HepG2 (cell line): Measurements from ENCODE around the gene PRSS3. TPM values are rescaled to one million over a fixed set of nuclear protein-coding genes. Genes with fewer than 3 reads are reported as not detected.

Source experiments
- AKAP8 ChIP-seq: sonication (generic); formaldehyde crosslinking; IDR thresholded peaks from 2 replicates; pipeline ENCODE4 v1.5.1; 2020; ENCODE audit warnings: mild to moderate bottlenecking, missing genetic modification reagents
- CBFB ChIP-seq: sonication (generic); formaldehyde crosslinking; IDR thresholded peaks from 2 replicates; pipeline ENCODE4 v1.4.0; 2020; ENCODE audit warnings: missing genetic modification reagents
- HNF4A ChIP-seq: sonication (generic); formaldehyde crosslinking; IDR thresholded peaks from 2 replicates; pipeline ENCODE4 v1.4.0; 2020; ENCODE audit warnings: missing genetic modification reagents
- HNRNPUL1 ChIP-seq: fragments of 200-400 bp; formaldehyde crosslinking; IDR thresholded peaks from 2 replicates; pipeline ENCODE4 v1.6.1; 2017; ENCODE audit warnings: low read depth, mild to moderate bottlenecking, low read length, moderate library complexity
- RBM39 ChIP-seq: fragments of 200-400 bp; formaldehyde crosslinking; IDR thresholded peaks from one replicate; pipeline ENCODE4 v1.6.1; 2018; ENCODE audit warnings: antibody characterized with exemption, mild to moderate bottlenecking, low read depth, low read length; ENCODE audit not compliant: poor library complexity, severe bottlenecking
- SRSF9 ChIP-seq: fragments of 200-400 bp; formaldehyde crosslinking; IDR thresholded peaks from 2 replicates; pipeline ENCODE4 v1.6.1; 2018; ENCODE audit warnings: borderline replicate concordance, mild to moderate bottlenecking, low read depth, low read length; ENCODE audit not compliant: insufficient read depth, poor library complexity, severe bottlenecking
- TARDBP ChIP-seq: sonication (generic); formaldehyde crosslinking; IDR thresholded peaks from 2 replicates; pipeline ENCODE4 v1.8.0; 2022; ENCODE audit warnings: mild to moderate bottlenecking, missing genetic modification reagents
- TBX3 ChIP-seq: fragments of 450-650 bp; IDR thresholded peaks from 2 replicates; pipeline ENCODE4 v1.6.1; 2017; ENCODE audit warnings: antibody characterized with exemption, mild to moderate bottlenecking, inconsistent platforms, borderline replicate concordance
- ZFP90 ChIP-seq: sonication (generic); formaldehyde crosslinking; IDR thresholded peaks from 2 replicates; pipeline ENCODE4 v1.8.0; 2022; ENCODE audit warnings: missing genetic modification reagents, mild to moderate bottlenecking, inconsistent platforms, borderline replicate concordance
- ZMYM2 ChIP-seq: sonication (generic); formaldehyde crosslinking; IDR thresholded peaks from 2 replicates; pipeline ENCODE4 v1.8.0; 2022; ENCODE audit warnings: mild to moderate bottlenecking, missing genetic modification reagents
- ZNF383 ChIP-seq: sonication (generic); formaldehyde crosslinking; IDR thresholded peaks from 2 replicates; pipeline ENCODE4 v1.4.0; 2020; ENCODE audit warnings: missing genetic modification reagents, mild to moderate bottlenecking, borderline replicate concordance
- ZNF547 ChIP-seq: sonication (generic); formaldehyde crosslinking; IDR thresholded peaks from 2 replicates; pipeline ENCODE4 v1.5.1; 2020; ENCODE audit warnings: mild to moderate bottlenecking, missing genetic modification reagents
- ZNF598 ChIP-seq: sonication (generic); formaldehyde crosslinking; IDR thresholded peaks from 2 replicates; pipeline ENCODE4 v1.5.1; 2020; ENCODE audit warnings: mild to moderate bottlenecking, missing genetic modification reagents, borderline replicate concordance
- ZNF672 ChIP-seq: sonication (generic); formaldehyde crosslinking; IDR thresholded peaks from 2 replicates; pipeline ENCODE4 v1.8.1; 2022; ENCODE audit warnings: missing genetic modification reagents
- ZSCAN20 ChIP-seq: sonication (generic); formaldehyde crosslinking; IDR thresholded peaks from 2 replicates; pipeline ENCODE4 v1.4.0; 2020; ENCODE audit warnings: missing genetic modification reagents, mild to moderate bottlenecking, borderline replicate concordance
- polyA plus RNA-seq, 8 experiments: library from polyadenylated mRNA; depleted of rRNA in 3 of 8; stranded (reverse) in 7 of 8; unstranded in 1 of 8; fragments of >200 nt; fragmentation: Illumina TruSeq in 4 of 8; extraction: Trizol in 4 of 8; gene quantifications; 2 replicates each; pipeline versions ENCODE4 v1.2.1 to v1.2.3, GENCODE V29; 2011 to 2016; ENCODE audit warnings: low read depth in 4 of 8, missing spikeins in 1 of 8, mixed read lengths in 1 of 8; ENCODE audit not compliant: insufficient read depth in 1 of 8
- total RNA-seq, 5 experiments: library from RNA; depleted of rRNA; stranded (reverse); fragments of >200 nt; fragmentation: Illumina TruSeq; extraction: Trizol; gene quantifications; 2 replicates each; pipeline ENCODE4 v1.2.3, GENCODE V29; 2016; ENCODE audit warnings: low read depth in 1 of 5
- TF ChIP-seq, protein P1 (sequence below): IDR thresholded peaks from 2 replicates; pipeline ENCODE4 v1.6.1; 2016; ENCODE audit warnings: missing compliant biosample characterization, missing genetic modification reagents, borderline replicate concordance
- TF ChIP-seq, protein P2 (sequence below): sonication (generic); formaldehyde crosslinking; IDR thresholded peaks from 2 replicates; pipeline ENCODE4 v1.5.1; 2020; ENCODE audit warnings: mild to moderate bottlenecking, missing genetic modification reagents, moderate library complexity
- TF ChIP-seq, protein P3 (sequence below): IDR thresholded peaks from 2 replicates; pipeline ENCODE4 v1.6.1; 2016; ENCODE audit warnings: control low read depth
- TF ChIP-seq, protein P4 (sequence below): sonication (generic); formaldehyde crosslinking; conservative IDR thresholded peaks from 2 replicates; pipeline ENCODE4 v1.8.1; 2023; ENCODE audit warnings: missing genetic modification reagents
- TF ChIP-seq, protein P5 (sequence below): IDR thresholded peaks from 2 replicates; pipeline ENCODE4 v1.6.1; 2012; ENCODE audit warnings: low read depth, low read length, improper control_type of control experiment

PRSS3 gene
- total and polyA plus RNA-seq, 2 of the 13 experiments (the other 11 are each of a cell fraction or from before 2014, with no cell fraction given) = not detected

DNA sequence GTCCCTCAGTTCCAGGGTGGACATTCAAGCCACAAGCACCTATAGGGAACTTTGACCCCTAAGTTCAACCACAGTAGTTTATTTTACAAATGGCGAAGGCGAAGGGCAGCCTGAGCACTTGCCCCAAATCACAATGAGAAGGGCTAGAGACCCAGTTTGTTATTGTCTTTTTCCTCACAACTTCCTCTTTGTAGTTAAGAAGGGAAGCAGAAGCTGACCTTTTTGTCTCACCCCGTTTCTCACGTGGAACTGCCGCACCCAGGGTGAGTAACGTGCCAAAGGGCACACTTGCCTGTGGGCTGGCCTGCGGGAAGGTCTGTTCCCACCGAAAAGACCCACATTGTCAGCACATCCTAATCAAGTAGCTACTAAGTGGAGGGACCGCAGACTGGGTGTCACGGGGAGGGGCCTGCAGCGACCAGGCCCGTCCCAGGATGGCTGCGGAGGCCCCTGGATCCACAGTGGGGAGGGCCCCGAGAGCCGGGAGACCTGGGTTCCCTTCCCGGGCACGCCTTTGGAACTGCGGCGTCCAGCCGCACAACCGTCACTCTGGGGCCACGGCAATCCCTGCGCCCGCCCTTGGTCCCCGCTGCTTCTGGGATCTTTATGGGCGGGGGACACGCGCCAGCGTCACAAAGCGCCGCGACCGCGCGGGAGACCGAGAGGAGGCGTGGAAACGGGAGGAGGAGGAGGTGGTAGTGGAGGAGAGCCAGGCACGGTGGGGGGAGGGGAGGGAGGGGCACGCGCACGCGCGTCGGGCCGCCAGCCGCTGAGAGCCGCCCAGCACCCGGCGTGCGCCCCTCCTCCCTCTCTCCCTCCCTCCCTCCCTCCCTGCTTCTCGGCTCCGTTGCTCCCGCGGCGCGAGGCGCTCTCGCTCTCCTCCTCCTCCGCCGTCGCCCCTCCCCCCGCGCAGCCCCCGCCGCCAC lies 21.2 kb downstream of the PRSS3 start, which contains the start of gene UBE2R2 (continued):
- TF ChIP-seq, protein P1, sequence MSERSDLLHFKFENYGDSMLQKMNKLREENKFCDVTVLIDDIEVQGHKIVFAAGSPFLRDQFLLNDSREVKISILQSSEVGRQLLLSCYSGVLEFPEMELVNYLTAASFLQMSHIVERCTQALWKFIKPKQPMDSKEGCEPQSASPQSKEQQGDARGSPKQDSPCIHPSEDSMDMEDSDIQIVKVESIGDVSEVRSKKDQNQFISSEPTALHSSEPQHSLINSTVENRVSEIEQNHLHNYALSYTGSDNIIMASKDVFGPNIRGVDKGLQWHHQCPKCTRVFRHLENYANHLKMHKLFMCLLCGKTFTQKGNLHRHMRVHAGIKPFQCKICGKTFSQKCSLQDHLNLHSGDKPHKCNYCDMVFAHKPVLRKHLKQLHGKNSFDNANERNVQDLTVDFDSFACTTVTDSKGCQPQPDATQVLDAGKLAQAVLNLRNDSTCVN = no peak
- TF ChIP-seq SRSF9 (no peak), CBFB (CRISPR knock-in tag) (no peak; the same call in 1 of the 2 replicates), ZSCAN20 (CRISPR knock-in tag) (no peak), HNF4A (CRISPR knock-in tag) (peak; percentile 72), TARDBP (CRISPR knock-in tag) (peak; percentile 81), ZNF383 (CRISPR knock-in tag) (no peak), ZMYM2 (no peak), RBM39 (peak; percentile 83), ZNF672 (CRISPR knock-in tag) (no peak), ZNF547 (CRISPR knock-in tag) (peak; percentile 54; the same call in 1 of the 2 replicates), HNRNPUL1 (peak; percentile 41; the same call in 1 of the 2 replicates), TBX3 (peak; percentile 45; the same call in 1 of the 2 replicates), ZNF598 (CRISPR knock-in tag) (peak; percentile 82), ZFP90 (CRISPR knock-in tag) (0 out of 2 replicates have a peak, but pooled peaks have one; percentile 56), AKAP8 (CRISPR knock-in tag) (no peak)
- TF ChIP-seq, protein P2, sequence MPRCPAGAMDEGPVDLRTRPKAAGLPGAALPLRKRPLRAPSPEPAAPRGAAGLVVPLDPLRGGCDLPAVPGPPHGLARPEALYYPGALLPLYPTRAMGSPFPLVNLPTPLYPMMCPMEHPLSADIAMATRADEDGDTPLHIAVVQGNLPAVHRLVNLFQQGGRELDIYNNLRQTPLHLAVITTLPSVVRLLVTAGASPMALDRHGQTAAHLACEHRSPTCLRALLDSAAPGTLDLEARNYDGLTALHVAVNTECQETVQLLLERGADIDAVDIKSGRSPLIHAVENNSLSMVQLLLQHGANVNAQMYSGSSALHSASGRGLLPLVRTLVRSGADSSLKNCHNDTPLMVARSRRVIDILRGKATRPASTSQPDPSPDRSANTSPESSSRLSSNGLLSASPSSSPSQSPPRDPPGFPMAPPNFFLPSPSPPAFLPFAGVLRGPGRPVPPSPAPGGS (CRISPR knock-in tag) = peak; percentile 79; the same call in 1 of the 2 replicates
- TF ChIP-seq, protein P3, sequence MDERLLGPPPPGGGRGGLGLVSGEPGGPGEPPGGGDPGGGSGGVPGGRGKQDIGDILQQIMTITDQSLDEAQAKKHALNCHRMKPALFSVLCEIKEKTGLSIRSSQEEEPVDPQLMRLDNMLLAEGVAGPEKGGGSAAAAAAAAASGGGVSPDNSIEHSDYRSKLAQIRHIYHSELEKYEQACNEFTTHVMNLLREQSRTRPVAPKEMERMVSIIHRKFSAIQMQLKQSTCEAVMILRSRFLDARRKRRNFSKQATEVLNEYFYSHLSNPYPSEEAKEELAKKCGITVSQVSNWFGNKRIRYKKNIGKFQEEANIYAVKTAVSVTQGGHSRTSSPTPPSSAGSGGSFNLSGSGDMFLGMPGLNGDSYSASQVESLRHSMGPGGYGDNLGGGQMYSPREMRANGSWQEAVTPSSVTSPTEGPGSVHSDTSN = no peak
- TF ChIP-seq, protein P4, sequence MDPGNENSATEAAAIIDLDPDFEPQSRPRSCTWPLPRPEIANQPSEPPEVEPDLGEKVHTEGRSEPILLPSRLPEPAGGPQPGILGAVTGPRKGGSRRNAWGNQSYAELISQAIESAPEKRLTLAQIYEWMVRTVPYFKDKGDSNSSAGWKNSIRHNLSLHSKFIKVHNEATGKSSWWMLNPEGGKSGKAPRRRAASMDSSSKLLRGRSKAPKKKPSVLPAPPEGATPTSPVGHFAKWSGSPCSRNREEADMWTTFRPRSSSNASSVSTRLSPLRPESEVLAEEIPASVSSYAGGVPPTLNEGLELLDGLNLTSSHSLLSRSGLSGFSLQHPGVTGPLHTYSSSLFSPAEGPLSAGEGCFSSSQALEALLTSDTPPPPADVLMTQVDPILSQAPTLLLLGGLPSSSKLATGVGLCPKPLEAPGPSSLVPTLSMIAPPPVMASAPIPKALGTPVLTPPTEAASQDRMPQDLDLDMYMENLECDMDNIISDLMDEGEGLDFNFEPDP (CRISPR knock-in tag) = 0 out of 2 replicates have a peak, but pooled peaks have one; percentile 8
- TF ChIP-seq, protein P5, sequence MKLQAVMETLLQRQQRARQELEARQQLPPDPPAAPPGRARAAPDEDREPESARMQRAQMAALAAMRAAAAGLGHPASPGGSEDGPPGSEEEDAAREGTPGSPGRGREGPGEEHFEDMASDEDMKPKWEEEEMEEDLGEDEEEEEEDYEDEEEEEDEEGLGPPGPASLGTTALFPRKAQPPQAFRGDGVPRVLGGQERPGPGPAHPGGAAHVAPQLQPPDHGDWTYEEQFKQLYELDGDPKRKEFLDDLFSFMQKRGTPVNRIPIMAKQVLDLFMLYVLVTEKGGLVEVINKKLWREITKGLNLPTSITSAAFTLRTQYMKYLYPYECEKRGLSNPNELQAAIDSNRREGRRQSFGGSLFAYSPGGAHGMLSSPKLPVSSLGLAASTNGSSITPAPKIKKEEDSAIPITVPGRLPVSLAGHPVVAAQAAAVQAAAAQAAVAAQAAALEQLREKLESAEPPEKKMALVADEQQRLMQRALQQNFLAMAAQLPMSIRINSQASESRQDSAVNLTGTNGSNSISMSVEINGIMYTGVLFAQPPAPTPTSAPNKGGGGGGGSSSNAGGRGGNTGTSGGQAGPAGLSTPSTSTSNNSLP = no peak
